GM12878 (cell line): Measurements from ENCODE around the gene AHCYL2. TPM values are rescaled to one million over a fixed set of nuclear protein-coding genes. Genes with fewer than 3 reads are reported as not detected.

Experiments
- ATAC-seq: fragments of 200-7000 bp; cut with Tn5 transposase; 3 replicates; pipeline ENCODE4 v1.9.1; 2020; ENCODE audit warnings: mild to moderate bottlenecking, moderate library complexity
- BruUV-seq: library from RNA; stranded (reverse); fragments of 400-500 nt; replicated peaks from 2 replicates; lab custom pipeline; 2021; lab: Mats Ljungman, UMichigan
- CTCF ChIA-PET: fragments of 300-600 bp; sonication (Branson Sonifier 250); formaldehyde crosslinking; extraction: SDS; loops from one replicate; lab custom pipeline; 2021; ENCODE audit warnings: inconsistent platforms; lab: Yijun Ruan, JAX
- POLR2A ChIA-PET: fragments of 350-600 bp; formaldehyde crosslinking; extraction: SDS; loops from one replicate; lab custom pipeline; 2021; ENCODE audit warnings: inconsistent platforms; lab: Charles Lee
- RAD21 ChIA-PET: fragments of 300-600 bp; sonication (Branson Sonifier 250); formaldehyde crosslinking; loops from one replicate; lab custom pipeline; 2023; ENCODE audit warnings: antibody characterized with exemption; ENCODE audit not compliant: unreplicated experiment; lab: Charles Lee
- SMC1A ChIA-PET: fragments of 300-600 bp; sonication (Branson Sonifier 250); formaldehyde crosslinking; loops from one replicate; lab custom pipeline; 2023; ENCODE audit not compliant: unreplicated experiment, uncharacterized antibody; lab: Charles Lee
- DNase-seq: peaks from one replicate; pipeline ENCODE4 v3.0.0-alpha.2; 2011; ENCODE audit warnings: low read depth, low spot score
- FAIRE-seq: peaks from 3 replicates; lab custom pipeline; 2011; peaks lifted over from hg19 to GRCh38; lab: Jason Lieb, UNC
- H2AFZ ChIP-seq: 2 replicates; pipeline ENCODE4 v1.6.0; 2011; ENCODE audit warnings: low read depth, low read length, control low read depth; ENCODE audit not compliant: control insufficient read depth
- H3K27ac ChIP-seq: 2 replicates; pipeline ENCODE4 v1.5.1; 2011; ENCODE audit warnings: control low read depth; ENCODE audit not compliant: control insufficient read depth, insufficient read depth
- H3K27me3 ChIP-seq, 2 experiments: replicated peaks in 1 of 2; 2 replicates each; pipeline versions ENCODE4 v1.6.0 to v1.6.1; 2011; ENCODE audit warnings: low read length in 1 of 2; ENCODE audit not compliant: control insufficient read depth in 2 of 2, insufficient read depth in 2 of 2
- H3K36me3 ChIP-seq, 2 experiments: 2 replicates each; pipeline ENCODE4 v1.5.1; 2011; ENCODE audit warnings: low read length in 1 of 2; ENCODE audit not compliant: control insufficient read depth in 2 of 2, insufficient read depth in 2 of 2
- H3K4me1 ChIP-seq: 2 replicates; pipeline ENCODE4 v1.6.1; 2011; ENCODE audit warnings: mild to moderate bottlenecking, low read length, moderate library complexity, mixed read lengths; ENCODE audit not compliant: control insufficient read depth, insufficient read depth
- H3K4me2 ChIP-seq: 2 replicates; pipeline ENCODE4 v1.6.0; 2011; ENCODE audit warnings: control low read depth; ENCODE audit not compliant: control insufficient read depth, insufficient read depth
- H3K4me3 ChIP-seq: fragments of 200-600 bp; sonication (generic); 2 replicates; pipeline ENCODE4 v1.5.1; 2016
- H3K79me2 ChIP-seq: 2 replicates; pipeline ENCODE4 v1.6.0; 2011; ENCODE audit warnings: low read length; ENCODE audit not compliant: control insufficient read depth, insufficient read depth
- H3K9ac ChIP-seq: 2 replicates; pipeline ENCODE4 v1.8.0; 2011; ENCODE audit warnings: low read length, control low read depth, mixed read lengths; ENCODE audit not compliant: control insufficient read depth, insufficient read depth
- H3K9me3 ChIP-seq: replicated peaks from 3 replicates; pipeline ENCODE4 v1.5.1; 2011; ENCODE audit warnings: mild to moderate bottlenecking, low read length; ENCODE audit not compliant: control insufficient read depth, insufficient read depth
- H4K20me1 ChIP-seq: 2 replicates; pipeline ENCODE4 v1.6.0; 2011; ENCODE audit not compliant: control insufficient read depth, insufficient read depth
- BCL11A ChIP-seq: IDR thresholded peaks from 2 replicates; pipeline ENCODE4 v1.6.1; 2011; ENCODE audit warnings: low read depth, low read length
- ESRRA ChIP-seq: IDR thresholded peaks from 2 replicates; pipeline ENCODE4 v1.6.1; 2012; ENCODE audit warnings: mild to moderate bottlenecking, low read length, improper control_type of control experiment
- FOS ChIP-seq: IDR thresholded peaks from 3 replicates; pipeline ENCODE4 v1.6.1; 2011; ENCODE audit warnings: borderline replicate concordance; ENCODE audit not compliant: insufficient read length; ENCODE audit errors: extremely low read depth
- HDAC2 ChIP-seq: fragments of 200-600 bp; sonication (generic); IDR thresholded peaks from 2 replicates; pipeline ENCODE4 v1.6.1; 2017
- NFYA ChIP-seq: IDR thresholded peaks from 2 replicates; pipeline ENCODE4 v1.6.1; 2011; ENCODE audit warnings: low read depth, mild to moderate bottlenecking, low read length, improper control_type of control experiment, borderline replicate concordance
- RB1 ChIP-seq: fragments of 450-650 bp; formaldehyde crosslinking; IDR thresholded peaks from 2 replicates; pipeline ENCODE4 v1.6.1; 2017; ENCODE audit warnings: mild to moderate bottlenecking, borderline replicate concordance
- SMC3 ChIP-seq: IDR thresholded peaks from 2 replicates; pipeline ENCODE4 v1.6.1; 2011; ENCODE audit warnings: low read length, improper control_type of control experiment, borderline replicate concordance
- SREBF1 ChIP-seq: IDR thresholded peaks from 2 replicates; pipeline ENCODE4 v1.6.1; 2012; ENCODE audit warnings: mild to moderate bottlenecking, low read length
- SRF ChIP-seq, 2 experiments: IDR thresholded peaks; 2 replicates each; pipeline ENCODE4 v1.6.1; 2011; ENCODE audit warnings: low read depth in 2 of 2, low read length in 2 of 2, mild to moderate bottlenecking in 1 of 2, moderate library complexity in 1 of 2
- WRNIP1 ChIP-seq: IDR thresholded peaks from 2 replicates; pipeline ENCODE4 v1.6.1; 2011; ENCODE audit warnings: low read depth, low read length, improper control_type of control experiment, borderline replicate concordance
- ZBED1 ChIP-seq: IDR thresholded peaks from 2 replicates; pipeline ENCODE4 v1.6.1; 2016; ENCODE audit warnings: borderline replicate concordance
- WGBS: methylation state at CpG from one replicate; pipeline ENCODE4 v1.1.6; 2016; ENCODE audit warnings: low lambda C conversion rate; ENCODE audit not compliant: insufficient replicate concordance, insufficient coverage; ENCODE audit errors: missing lambda C conversion rate; 5-methylcytosine and 5-hydroxymethylcytosine counted together
- in situ Hi-C: fragments of 300-500 bp; cut with MboI; formaldehyde crosslinking; loops from 9 replicates; pipeline ENCODE4 v1.14.3; 2018; ENCODE audit warnings: mixed read lengths
- intact Hi-C: fragments of 100-400 bp; cut with micrococcal nuclease; formaldehyde crosslinking; loops from one replicate; pipeline ENCODE4 v1.14.2; 2022; ENCODE audit not compliant: unreplicated experiment
- polyA plus RNA-seq, 11 experiments: library from polyadenylated mRNA; depleted of rRNA in 4 of 11; unstranded in 6 of 11; stranded (reverse) in 5 of 11; fragments of >200 nt; fragmentation: Nextera tagmentation in 4 of 11; fragmentation: Illumina TruSeq in 1 of 11; extraction: Ambion mirVana in 4 of 11; extraction: Trizol in 1 of 11; gene quantifications; 1 replicate in 1 of 11; 2 replicates in 10 of 11; pipeline versions ENCODE4 v1.2.1 to v1.2.3, GENCODE V29; 2011 to 2016; ENCODE audit warnings: inconsistent platforms in 2 of 11, missing spikeins in 2 of 11, low read depth in 1 of 11
- total RNA-seq, 4 experiments: library from RNA; depleted of rRNA in 3 of 4; stranded (reverse); fragments of >200 nt in 3 of 4; fragmentation: Illumina TruSeq in 1 of 4; extraction: Trizol in 1 of 4; gene quantifications; 2 replicates each; pipeline versions ENCODE4 v1.2.1 to v1.2.3, GENCODE V29; 2013 to 2021
- TF ChIP-seq, protein P1 (sequence below): fragments of 150-350 bp; IDR thresholded peaks from 2 replicates; pipeline ENCODE4 v1.6.1; 2014; ENCODE audit warnings: mild to moderate bottlenecking, low read depth, low read length
- TF ChIP-seq, protein P2 (sequence below): IDR thresholded peaks from 2 replicates; pipeline ENCODE4 v1.6.1; 2011; ENCODE audit warnings: low read depth, low read length, improper control_type of control experiment, borderline replicate concordance
- TF ChIP-seq, protein P3 (sequence below): IDR thresholded peaks from 2 replicates; pipeline ENCODE4 v1.6.1; 2011; ENCODE audit warnings: borderline replicate concordance, low read depth, mild to moderate bottlenecking, moderate library complexity, mixed read lengths, low read length; ENCODE audit not compliant: insufficient read depth; ENCODE audit errors: extremely low read length
- TF ChIP-seq, protein P4 (sequence below): fragments of 450-650 bp; conservative IDR thresholded peaks from 2 replicates; pipeline ENCODE4 v1.6.1; 2017; ENCODE audit warnings: mild to moderate bottlenecking, moderate library complexity
- TF ChIP-seq, protein P5 (sequence below): fragments of 450-650 bp; IDR thresholded peaks from 2 replicates; pipeline ENCODE4 v1.6.1; 2017; ENCODE audit warnings: low read depth, mild to moderate bottlenecking, moderate library complexity

Gene AHCYL2
- total and polyA plus RNA-seq, 10 of the 15 experiments (the other 5 are each of a cell fraction or from before 2014, with no cell fraction given) = 1.7 to 29.1 (median 5.4) TPM

DNA sequence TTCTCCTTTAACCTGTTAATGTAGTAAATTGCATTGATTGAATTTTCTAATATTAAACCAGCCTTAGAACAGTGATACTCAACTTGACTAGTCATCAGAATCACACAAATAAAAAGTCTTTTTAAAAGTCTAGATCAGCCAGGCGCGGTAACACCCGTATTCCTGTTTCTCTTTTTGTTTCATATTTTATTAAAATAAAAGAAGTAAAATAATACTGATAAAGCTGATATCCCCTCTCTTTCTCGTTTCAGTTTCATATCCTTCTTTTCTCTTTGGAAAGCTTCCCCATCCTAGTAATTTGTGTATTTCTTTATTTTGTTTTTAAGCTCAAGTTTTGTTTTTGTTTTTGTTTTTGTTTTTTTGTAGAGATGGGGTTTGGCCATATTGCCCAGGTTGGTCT lies 27.1 kb upstream of the AHCYL2 start:
- in situ Hi-C loops = no loop called here
- Histone ChIP-seq H3K4me1 (no peaks in the 10 kb centered on the region), H3K79me2 (no peaks in the 10 kb centered on the region), H3K27ac (no peak overlapping the region), H3K4me3 (no peak overlapping the region), H3K4me2 (no peak overlapping the region), H4K20me1 (no peaks in the 10 kb centered on the region), H3K27me3 (no peaks in the 10 kb centered on the region), H3K9ac (no peak overlapping the region), H3K36me3 (no peaks in the 10 kb centered on the region), H3K9me3 (no peaks in the 10 kb centered on the region; the same call in 2 of the 3 replicates), H2AFZ (no peak overlapping the region)
- intact Hi-C loops = no loop called here
- ATAC-seq = no peak
- BruUV-seq = no TSS peak
- no peak for DNase-seq
- POLR2A ChIA-PET = no interaction called here
- SMC1A ChIA-PET = interaction anchor here (0.7 to 1.7 kb wide), 3 partner anchors 10 to 24 kb away, joined by 3 to 5 read pairs (median 3); no protein-coding TSS in a partner anchor
- CTCF ChIA-PET = interaction anchor here (0.6 to 2.0 kb wide), 5 partner anchors 9 to 191 kb away, joined by 3 to 8 read pairs (median 4); no protein-coding TSS in a partner anchor
- RAD21 ChIA-PET = no interaction called here
- no peak for FAIRE-seq
- WGBS = 57% methylated on average over 4 of the region's 4 CpGs
- TF ChIP-seq WRNIP1 = no peak
- TF ChIP-seq SREBF1 = no peak
- TF ChIP-seq BCL11A = no peak
- no peak for TF ChIP-seq NFYA
- TF ChIP-seq, protein P1, sequence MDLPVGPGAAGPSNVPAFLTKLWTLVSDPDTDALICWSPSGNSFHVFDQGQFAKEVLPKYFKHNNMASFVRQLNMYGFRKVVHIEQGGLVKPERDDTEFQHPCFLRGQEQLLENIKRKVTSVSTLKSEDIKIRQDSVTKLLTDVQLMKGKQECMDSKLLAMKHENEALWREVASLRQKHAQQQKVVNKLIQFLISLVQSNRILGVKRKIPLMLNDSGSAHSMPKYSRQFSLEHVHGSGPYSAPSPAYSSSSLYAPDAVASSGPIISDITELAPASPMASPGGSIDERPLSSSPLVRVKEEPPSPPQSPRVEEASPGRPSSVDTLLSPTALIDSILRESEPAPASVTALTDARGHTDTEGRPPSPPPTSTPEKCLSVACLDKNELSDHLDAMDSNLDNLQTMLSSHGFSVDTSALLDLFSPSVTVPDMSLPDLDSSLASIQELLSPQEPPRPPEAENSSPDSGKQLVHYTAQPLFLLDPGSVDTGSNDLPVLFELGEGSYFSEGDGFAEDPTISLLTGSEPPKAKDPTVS = no peak
- no peak for TF ChIP-seq HDAC2
- no peak for TF ChIP-seq ESRRA
- TF ChIP-seq, protein P2, sequence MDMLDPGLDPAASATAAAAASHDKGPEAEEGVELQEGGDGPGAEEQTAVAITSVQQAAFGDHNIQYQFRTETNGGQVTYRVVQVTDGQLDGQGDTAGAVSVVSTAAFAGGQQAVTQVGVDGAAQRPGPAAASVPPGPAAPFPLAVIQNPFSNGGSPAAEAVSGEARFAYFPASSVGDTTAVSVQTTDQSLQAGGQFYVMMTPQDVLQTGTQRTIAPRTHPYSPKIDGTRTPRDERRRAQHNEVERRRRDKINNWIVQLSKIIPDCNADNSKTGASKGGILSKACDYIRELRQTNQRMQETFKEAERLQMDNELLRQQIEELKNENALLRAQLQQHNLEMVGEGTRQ = no peak
- no peak for TF ChIP-seq SRF (IDR thresholded peaks at IDR 0.05; ENCODE audit: low read depth in 2 of 2, low read length in 2 of 2)
- no peak for TF ChIP-seq SMC3
- TF ChIP-seq, protein P3, sequence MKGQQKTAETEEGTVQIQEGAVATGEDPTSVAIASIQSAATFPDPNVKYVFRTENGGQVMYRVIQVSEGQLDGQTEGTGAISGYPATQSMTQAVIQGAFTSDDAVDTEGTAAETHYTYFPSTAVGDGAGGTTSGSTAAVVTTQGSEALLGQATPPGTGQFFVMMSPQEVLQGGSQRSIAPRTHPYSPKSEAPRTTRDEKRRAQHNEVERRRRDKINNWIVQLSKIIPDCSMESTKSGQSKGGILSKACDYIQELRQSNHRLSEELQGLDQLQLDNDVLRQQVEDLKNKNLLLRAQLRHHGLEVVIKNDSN = no peak
- TF ChIP-seq, protein P4, sequence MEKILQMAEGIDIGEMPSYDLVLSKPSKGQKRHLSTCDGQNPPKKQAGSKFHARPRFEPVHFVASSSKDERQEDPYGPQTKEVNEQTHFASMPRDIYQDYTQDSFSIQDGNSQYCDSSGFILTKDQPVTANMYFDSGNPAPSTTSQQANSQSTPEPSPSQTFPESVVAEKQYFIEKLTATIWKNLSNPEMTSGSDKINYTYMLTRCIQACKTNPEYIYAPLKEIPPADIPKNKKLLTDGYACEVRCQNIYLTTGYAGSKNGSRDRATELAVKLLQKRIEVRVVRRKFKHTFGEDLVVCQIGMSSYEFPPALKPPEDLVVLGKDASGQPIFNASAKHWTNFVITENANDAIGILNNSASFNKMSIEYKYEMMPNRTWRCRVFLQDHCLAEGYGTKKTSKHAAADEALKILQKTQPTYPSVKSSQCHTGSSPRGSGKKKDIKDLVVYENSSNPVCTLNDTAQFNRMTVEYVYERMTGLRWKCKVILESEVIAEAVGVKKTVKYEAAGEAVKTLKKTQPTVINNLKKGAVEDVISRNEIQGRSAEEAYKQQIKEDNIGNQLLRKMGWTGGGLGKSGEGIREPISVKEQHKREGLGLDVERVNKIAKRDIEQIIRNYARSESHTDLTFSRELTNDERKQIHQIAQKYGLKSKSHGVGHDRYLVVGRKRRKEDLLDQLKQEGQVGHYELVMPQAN = no peak
- no peak for TF ChIP-seq RB1
- TF ChIP-seq, protein P5, sequence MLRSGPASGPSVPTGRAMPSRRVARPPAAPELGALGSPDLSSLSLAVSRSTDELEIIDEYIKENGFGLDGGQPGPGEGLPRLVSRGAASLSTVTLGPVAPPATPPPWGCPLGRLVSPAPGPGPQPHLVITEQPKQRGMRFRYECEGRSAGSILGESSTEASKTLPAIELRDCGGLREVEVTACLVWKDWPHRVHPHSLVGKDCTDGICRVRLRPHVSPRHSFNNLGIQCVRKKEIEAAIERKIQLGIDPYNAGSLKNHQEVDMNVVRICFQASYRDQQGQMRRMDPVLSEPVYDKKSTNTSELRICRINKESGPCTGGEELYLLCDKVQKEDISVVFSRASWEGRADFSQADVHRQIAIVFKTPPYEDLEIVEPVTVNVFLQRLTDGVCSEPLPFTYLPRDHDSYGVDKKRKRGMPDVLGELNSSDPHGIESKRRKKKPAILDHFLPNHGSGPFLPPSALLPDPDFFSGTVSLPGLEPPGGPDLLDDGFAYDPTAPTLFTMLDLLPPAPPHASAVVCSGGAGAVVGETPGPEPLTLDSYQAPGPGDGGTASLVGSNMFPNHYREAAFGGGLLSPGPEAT = no peak
- TF ChIP-seq ZBED1 = no peak
- TF ChIP-seq FOS = no peak
